ENCODE measurements around the gene ZNF326. TPM values are rescaled to one million over a fixed set of nuclear protein-coding genes. Genes with fewer than 3 reads are reported as not detected.
"Not testable (repeated sequence)": the region's sequence is repeated elsewhere in the genome, so short reads cannot be mapped to it uniquely, and the experiment has no call there.

ZNF326 gene
- total RNA-seq, 1 donor = 15.2 TPM

GRCh38 chr1:90027281-90027680, 32.4 kb downstream of the ZNF326 start:
- DNase-seq (ENCODE audit: low read depth) = no peak
- TF ChIP-seq CTCF (IDR thresholded peaks at IDR 0.05; ENCODE audit: insufficient read depth, low read length) = no peak
- no peak overlapping the region for H3K4me3 ChIP-seq (ENCODE audit: low read depth, low read length)

- no peak for TF ChIP-seq CTCF (IDR thresholded peaks at IDR 0.05; ENCODE audit: insufficient read depth, low read length)
- DNase-seq (ENCODE audit: low read depth) = no peak
- H3K4me3 ChIP-seq (ENCODE audit: low read depth, low read length) = no peak overlapping the region
Measured at GRCh38 chr1:90039652-90040051, 44.7 kb downstream of the ZNF326 start.

GRCh38 chr1:90043586-90043985, 48.7 kb downstream of the ZNF326 start:
- H3K4me3 ChIP-seq (ENCODE audit: low read depth, low read length) = no peak overlapping the region
- TF ChIP-seq CTCF (IDR thresholded peaks at IDR 0.05; ENCODE audit: insufficient read depth, low read length) = no peak
- no peak for DNase-seq (ENCODE audit: low read depth)

GRCh38 chr1:90044346-90044745, 49.4 kb downstream of the ZNF326 start:
- H3K4me3 ChIP-seq (ENCODE audit: low read depth, low read length) = no peak overlapping the region
- TF ChIP-seq CTCF (IDR thresholded peaks at IDR 0.05; ENCODE audit: insufficient read depth, low read length) = no peak
- no peak for DNase-seq (ENCODE audit: low read depth)

GRCh38 chr1:90045853-90046563, 51.1 kb downstream of the ZNF326 start:
- H3K4me3 ChIP-seq (ENCODE audit: low read depth, low read length) = no peak overlapping the region
- peak; percentile 77 for TF ChIP-seq CTCF (IDR thresholded peaks at IDR 0.05; ENCODE audit: insufficient read depth, low read length)
- DNase-seq (ENCODE audit: low read depth) = peak; percentile 16

- DNase-seq (ENCODE audit: low read depth) = no peak
- TF ChIP-seq CTCF (IDR thresholded peaks at IDR 0.05; ENCODE audit: insufficient read depth, low read length) = no peak
- H3K4me3 ChIP-seq (ENCODE audit: low read depth, low read length) = no peak overlapping the region
Measured at GRCh38 chr1:90046635-90047034, 51.7 kb downstream of the ZNF326 start.

- H3K4me3 ChIP-seq (ENCODE audit: low read depth, low read length) = no peak overlapping the region
- TF ChIP-seq CTCF (IDR thresholded peaks at IDR 0.05; ENCODE audit: insufficient read depth, low read length) = no peak
- DNase-seq (ENCODE audit: low read depth) = no peak
Measured at GRCh38 chr1:90048043-90048442, 53.1 kb downstream of the ZNF326 start.

GRCh38 chr1:90062700-90063643, 68.1 kb downstream of the ZNF326 start:
- DNase-seq (ENCODE audit: low read depth); H3K4me3 ChIP-seq (ENCODE audit: low read depth, low read length): not testable (repeated sequence)

GRCh38 chr1:90064109-90064508, 69.2 kb downstream of the ZNF326 start:
- not testable (repeated sequence) for DNase-seq (ENCODE audit: low read depth); H3K4me3 ChIP-seq (ENCODE audit: low read depth, low read length)
